GM12801 (cell line): Measurements from ENCODE around the gene UHMK1.

ENCODE experiments used
- CTCF ChIP-seq: IDR thresholded peaks from one replicate; pipeline ENCODE4 v1.5.1; 2011; ENCODE audit warnings: control low read depth; ENCODE audit not compliant: insufficient read length; ENCODE audit errors: extremely low read depth

Gene UHMK1

GRCh38 chr1:162561037-162561615, 63.5 kb downstream of the UHMK1 start:
- TF ChIP-seq CTCF = no peak

GRCh38 chr1:162561616-162562469, 64.2 kb downstream of the UHMK1 start, which contains the start of gene UAP1:
UAP1 (plus strand) TSS chr1:162561722; CDS start chr1:162566069, 4,347 bp downstream.
- TF ChIP-seq CTCF = no peak

DNA sequence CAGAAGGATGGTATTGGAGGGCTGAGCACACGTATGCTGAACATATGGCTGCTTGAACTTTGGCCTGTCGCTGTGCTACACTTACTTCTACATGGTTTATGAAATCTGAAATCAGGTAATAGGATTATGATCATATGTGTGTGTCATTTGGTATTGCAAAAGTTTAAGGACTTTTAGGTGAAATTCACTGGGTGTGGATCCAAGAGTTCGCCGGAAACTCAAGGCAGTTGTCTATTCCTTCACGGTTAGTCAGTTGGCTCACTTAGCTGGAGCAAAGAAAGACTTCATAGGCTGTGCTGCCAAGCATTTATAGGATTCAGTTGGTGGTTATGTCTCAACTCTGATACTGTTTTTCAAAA, 64.8 kb downstream of the UHMK1 start:
- no peak for TF ChIP-seq CTCF

GRCh38 chr1:162564762-162565218, 67.2 kb downstream of the UHMK1 start:
- no peak for TF ChIP-seq CTCF

- TF ChIP-seq CTCF = no peak
Measured at GRCh38 chr1:162565460-162565859, 67.8 kb downstream of the UHMK1 start.

- TF ChIP-seq CTCF = no peak
Measured at GRCh38 chr1:162566870-162567269, 69.3 kb downstream of the UHMK1 start.

DNA sequence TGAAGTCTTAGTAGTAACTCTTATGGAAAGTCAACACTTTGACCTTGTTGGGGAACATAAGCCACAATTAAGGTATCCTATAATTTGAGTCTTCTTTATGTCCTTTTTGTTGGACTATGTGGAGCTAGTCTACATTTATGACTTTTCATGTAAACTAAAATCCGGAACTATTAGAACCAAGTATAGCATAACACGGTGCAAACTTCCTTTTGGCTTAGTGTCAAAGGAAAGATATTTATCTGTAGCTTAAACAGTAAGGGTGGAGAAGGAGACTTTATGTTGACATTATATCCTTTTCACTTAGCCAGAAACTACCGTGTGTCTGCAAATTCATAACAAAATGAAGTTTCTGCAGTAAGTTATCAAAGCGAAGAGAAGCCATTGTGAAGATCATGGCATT, 71.2 kb downstream of the UHMK1 start:
- no peak for TF ChIP-seq CTCF
